Smooth muscle cell (in vitro differentiated cells): Measurements from ENCODE around the gene COX5A. TPM values are rescaled to one million over a fixed set of nuclear protein-coding genes. Genes with fewer than 3 reads are reported as not detected.

Source experiments
- DNase-seq: peaks from one replicate; lab custom pipeline; 2025; ENCODE audit not compliant: unreplicated experiment; lab: John Stamatoyannopoulos, UW
- H2AFZ ChIP-seq: fragments of 200-600 bp; sonication (generic); 2 replicates; pipeline ENCODE4 v1.6.0; 2016; ENCODE audit warnings: antibody characterized with exemption, low read depth, mild to moderate bottlenecking
- H3F3A ChIP-seq: fragments of 200-600 bp; sonication (generic); 2 replicates; pipeline ENCODE4 v1.6.0; 2017; ENCODE audit warnings: antibody characterized with exemption, low read depth
- H3K27ac ChIP-seq: fragments of 200-600 bp; sonication (generic); 2 replicates; pipeline ENCODE4 v1.5.1; 2016; ENCODE audit warnings: low read depth, mild to moderate bottlenecking
- H3K27me3 ChIP-seq: fragments of 200-600 bp; sonication (generic); 2 replicates; pipeline ENCODE4 v1.6.1; 2016; ENCODE audit warnings: low read depth, mild to moderate bottlenecking
- H3K36me3 ChIP-seq: fragments of 200-600 bp; sonication (generic); 2 replicates; pipeline ENCODE4 v1.5.1; 2016; ENCODE audit warnings: low read depth
- H3K4me1 ChIP-seq: fragments of 200-600 bp; sonication (generic); 2 replicates; pipeline ENCODE4 v1.5.1; 2016; ENCODE audit warnings: low read depth
- H3K4me2 ChIP-seq: fragments of 200-600 bp; sonication (generic); 2 replicates; pipeline ENCODE4 v1.6.0; 2016; ENCODE audit warnings: mild to moderate bottlenecking
- H3K4me3 ChIP-seq: fragments of 200-600 bp; sonication (generic); 2 replicates; pipeline ENCODE4 v1.5.1; 2016; ENCODE audit warnings: mild to moderate bottlenecking
- H3K79me2 ChIP-seq: fragments of 200-600 bp; sonication (generic); 2 replicates; pipeline ENCODE4 v1.6.0; 2016; ENCODE audit warnings: low read depth, mild to moderate bottlenecking
- H3K9ac ChIP-seq: fragments of 200-600 bp; sonication (generic); 2 replicates; pipeline ENCODE4 v1.6.0; 2016; ENCODE audit warnings: low read depth
- H3K9me3 ChIP-seq: fragments of 200-600 bp; sonication (generic); replicated peaks from 2 replicates; pipeline ENCODE4 v1.5.1; 2016; ENCODE audit warnings: low read depth
- H4K20me1 ChIP-seq: fragments of 200-600 bp; sonication (generic); 2 replicates; pipeline ENCODE4 v1.6.0; 2016; ENCODE audit warnings: low read depth
- WGBS: methylation state at CpG from one replicate; pipeline ENCODE4 v1.1.7; 2016; ENCODE audit warnings: low lambda C conversion rate; 5-methylcytosine and 5-hydroxymethylcytosine counted together
- polyA plus RNA-seq: library from polyadenylated mRNA; unstranded; fragments of >200 nt; fragmentation: Nextera tagmentation; extraction: Ambion mirVana; gene quantifications from 2 replicates; pipeline ENCODE4 v1.2.1, GENCODE V29; 2016
- total RNA-seq: library from RNA; depleted of rRNA; stranded (reverse); fragments of >200 nt; gene quantifications from 2 replicates; pipeline ENCODE4 v1.2.3, GENCODE V29; 2014
- TF ChIP-seq, protein P1 (sequence below): fragments of 200-600 bp; sonication (generic); IDR thresholded peaks from 2 replicates; pipeline ENCODE4 v1.5.1; 2017; ENCODE audit warnings: borderline replicate concordance, mild to moderate bottlenecking, antibody characterized with exemption; ENCODE audit not compliant: insufficient read depth, poor library complexity, severe bottlenecking

COX5A gene
- total and polyA plus RNA-seq, 2 experiments from 2014 or later: 154 to 325 TPM

DNA sequence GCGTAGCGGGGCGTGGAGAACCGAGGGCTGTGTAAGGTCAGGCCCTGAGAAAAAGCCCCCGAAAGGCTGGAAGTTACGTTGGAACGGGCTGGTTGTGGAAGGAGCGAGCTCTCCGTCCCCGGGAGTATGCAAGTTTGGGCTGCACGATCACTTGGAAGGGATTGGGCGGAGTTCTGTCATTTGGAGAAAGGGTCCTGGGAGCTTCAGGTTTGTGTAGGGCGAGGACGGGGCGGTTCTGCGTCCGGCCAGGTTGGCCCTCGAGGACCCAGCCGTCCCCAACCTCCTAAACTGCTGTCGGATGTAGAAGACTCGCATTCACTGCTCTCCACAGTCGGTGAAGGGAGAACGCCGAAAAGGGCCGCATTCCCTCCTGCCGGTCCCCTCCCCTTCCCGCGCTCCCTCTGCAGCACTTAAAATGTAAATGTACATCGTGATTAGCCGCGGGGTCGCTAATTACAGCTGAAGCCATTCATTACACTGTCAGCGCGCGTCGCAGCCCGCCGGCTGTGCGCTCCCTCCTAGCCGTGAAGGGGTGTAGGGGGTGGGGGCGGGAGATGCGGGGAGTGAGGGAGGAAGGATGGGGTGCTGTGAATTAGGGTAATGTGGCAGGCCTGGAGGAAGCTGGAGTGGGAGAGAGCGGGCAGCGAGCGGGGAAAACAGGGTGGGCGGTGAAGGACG is 21.2 kb upstream of the COX5A start:
- Histone ChIP-seq H3K9me3 (no peaks in the 10 kb centered on the region), H3F3A (peaks cover 11% of the 10 kb centered on the region), H3K4me2 (peak overlapping the region; percentile 96), H3K79me2 (no peaks in the 10 kb centered on the region), H3K4me3 (peak overlapping the region; percentile 60), H3K27me3 (peaks cover 6% of the 10 kb centered on the region), H3K27ac (no peak overlapping the region), H3K9ac (no peak overlapping the region), H2AFZ (peak overlapping the region; percentile 78), H3K4me1 (peaks cover 23% of the 10 kb centered on the region), H3K36me3 (no peaks in the 10 kb centered on the region), H4K20me1 (peaks cover 3% of the 10 kb centered on the region)
- TF ChIP-seq, protein P1, sequence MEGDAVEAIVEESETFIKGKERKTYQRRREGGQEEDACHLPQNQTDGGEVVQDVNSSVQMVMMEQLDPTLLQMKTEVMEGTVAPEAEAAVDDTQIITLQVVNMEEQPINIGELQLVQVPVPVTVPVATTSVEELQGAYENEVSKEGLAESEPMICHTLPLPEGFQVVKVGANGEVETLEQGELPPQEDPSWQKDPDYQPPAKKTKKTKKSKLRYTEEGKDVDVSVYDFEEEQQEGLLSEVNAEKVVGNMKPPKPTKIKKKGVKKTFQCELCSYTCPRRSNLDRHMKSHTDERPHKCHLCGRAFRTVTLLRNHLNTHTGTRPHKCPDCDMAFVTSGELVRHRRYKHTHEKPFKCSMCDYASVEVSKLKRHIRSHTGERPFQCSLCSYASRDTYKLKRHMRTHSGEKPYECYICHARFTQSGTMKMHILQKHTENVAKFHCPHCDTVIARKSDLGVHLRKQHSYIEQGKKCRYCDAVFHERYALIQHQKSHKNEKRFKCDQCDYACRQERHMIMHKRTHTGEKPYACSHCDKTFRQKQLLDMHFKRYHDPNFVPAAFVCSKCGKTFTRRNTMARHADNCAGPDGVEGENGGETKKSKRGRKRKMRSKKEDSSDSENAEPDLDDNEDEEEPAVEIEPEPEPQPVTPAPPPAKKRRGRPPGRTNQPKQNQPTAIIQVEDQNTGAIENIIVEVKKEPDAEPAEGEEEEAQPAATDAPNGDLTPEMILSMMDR: no peak
- no peak for DNase-seq
- 3% methylated on average over 40 of the region's 47 CpGs for WGBS

DNA sequence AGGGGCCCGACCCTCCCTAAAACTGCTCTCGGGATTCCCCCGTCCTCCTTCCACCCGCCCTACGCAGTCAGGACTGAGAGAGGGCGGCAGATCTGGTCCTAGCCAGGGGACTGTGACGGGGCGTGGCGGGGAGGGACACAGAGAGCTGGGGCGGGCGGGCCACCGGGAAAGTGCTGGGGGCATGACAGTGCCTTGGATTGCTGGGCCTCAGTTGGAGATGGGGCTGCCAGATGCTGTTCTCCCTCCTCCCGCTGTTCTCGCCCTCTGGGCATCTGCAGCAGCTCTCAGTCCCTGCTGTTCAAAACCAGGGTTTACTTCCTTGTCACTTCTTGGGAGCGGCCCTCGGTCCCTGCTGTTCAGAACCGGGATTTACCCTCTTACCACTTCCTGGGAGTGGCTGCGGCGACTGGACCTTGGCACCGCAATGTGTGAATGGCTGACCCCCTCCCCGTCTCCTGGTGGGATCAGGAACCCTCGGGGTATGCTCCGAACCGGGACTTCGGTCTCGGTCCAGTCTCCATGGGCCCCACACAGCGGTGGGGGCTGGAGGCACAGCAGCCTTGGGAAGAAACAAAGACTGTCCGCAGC is 20.5 kb upstream of the COX5A start:
- H3K4me3 ChIP-seq: peak overlapping the region; percentile 60
- peaks cover 11% of the 10 kb centered on the region for H3F3A ChIP-seq
- no peaks in the 10 kb centered on the region for H3K36me3 ChIP-seq
- H3K27ac ChIP-seq: no peak overlapping the region
- no peak overlapping the region for H3K9ac ChIP-seq
- no peaks in the 10 kb centered on the region for H3K9me3 ChIP-seq
- peak; percentile 32 for DNase-seq
- no peaks in the 10 kb centered on the region for H3K79me2 ChIP-seq
- WGBS: 1% methylated on average over 17 of the region's 28 CpGs
- H3K4me1 ChIP-seq: peaks cover 23% of the 10 kb centered on the region
- H3K27me3 ChIP-seq: peaks cover 6% of the 10 kb centered on the region
- TF ChIP-seq, protein P1: peak; percentile 5
- peaks cover 8% of the 10 kb centered on the region for H4K20me1 ChIP-seq
- peak overlapping the region; percentile 78 for H2AFZ ChIP-seq
- H3K4me2 ChIP-seq: peak overlapping the region; percentile 96

- Histone ChIP-seq H2AFZ (peak overlapping the region; percentile 80), H3K79me2 (no peaks in the 10 kb centered on the region), H3K4me1 (peaks cover 23% of the 10 kb centered on the region), H3K9me3 (no peaks in the 10 kb centered on the region), H3F3A (peaks cover 11% of the 10 kb centered on the region), H3K36me3 (no peaks in the 10 kb centered on the region), H4K20me1 (peaks cover 12% of the 10 kb centered on the region), H3K4me2 (peak overlapping the region; percentile 96), H3K27ac (peak overlapping the region; percentile 81), H3K4me3 (peak overlapping the region; percentile 60), H3K27me3 (peaks cover 6% of the 10 kb centered on the region), H3K9ac (peak overlapping the region; percentile 67)
- DNase-seq: no peak
- 5% methylated on average over 28 of the region's 28 CpGs for WGBS
- TF ChIP-seq, protein P1: no peak
Measured at GRCh38 chr15:74957476-74958035, 19.7 kb upstream of the COX5A start.
